IMR-90 (cell line): ENCODE data around the gene DUSP14.

Source experiments
- CTCF ChIP-seq: conservative IDR thresholded peaks from 2 replicates; pipeline ENCODE4 v1.5.1; 2012; ENCODE audit warnings: mild to moderate bottlenecking, low read depth, low read length, improper control_type of control experiment
- RAD21 ChIP-seq: IDR thresholded peaks from 2 replicates; pipeline ENCODE4 v1.6.1; 2012; ENCODE audit warnings: low read length, improper control_type of control experiment
- USF2 ChIP-seq: fragments of 150-350 bp; IDR thresholded peaks from 2 replicates; pipeline ENCODE4 v1.6.1; 2017; ENCODE audit warnings: mild to moderate bottlenecking, antibody characterized with exemption, low read length, low read depth

- TF ChIP-seq RAD21, result no peak
- TF ChIP-seq CTCF, result no peak
- TF ChIP-seq USF2, result no peak
Measured at GRCh38 chr17:37546302-37546701, 56.6 kb downstream of the DUSP14 start.
